ENCODE measurements around the gene TAS1R3. TPM values are rescaled to one million over a fixed set of nuclear protein-coding genes. Genes with fewer than 3 reads are reported as not detected.

TAS1R3 gene
- 1 to 10 TPM in 1 of 2 experiments, under 1 TPM in 1; 0.73 to 1.1 TPM for total RNA-seq

DNA sequence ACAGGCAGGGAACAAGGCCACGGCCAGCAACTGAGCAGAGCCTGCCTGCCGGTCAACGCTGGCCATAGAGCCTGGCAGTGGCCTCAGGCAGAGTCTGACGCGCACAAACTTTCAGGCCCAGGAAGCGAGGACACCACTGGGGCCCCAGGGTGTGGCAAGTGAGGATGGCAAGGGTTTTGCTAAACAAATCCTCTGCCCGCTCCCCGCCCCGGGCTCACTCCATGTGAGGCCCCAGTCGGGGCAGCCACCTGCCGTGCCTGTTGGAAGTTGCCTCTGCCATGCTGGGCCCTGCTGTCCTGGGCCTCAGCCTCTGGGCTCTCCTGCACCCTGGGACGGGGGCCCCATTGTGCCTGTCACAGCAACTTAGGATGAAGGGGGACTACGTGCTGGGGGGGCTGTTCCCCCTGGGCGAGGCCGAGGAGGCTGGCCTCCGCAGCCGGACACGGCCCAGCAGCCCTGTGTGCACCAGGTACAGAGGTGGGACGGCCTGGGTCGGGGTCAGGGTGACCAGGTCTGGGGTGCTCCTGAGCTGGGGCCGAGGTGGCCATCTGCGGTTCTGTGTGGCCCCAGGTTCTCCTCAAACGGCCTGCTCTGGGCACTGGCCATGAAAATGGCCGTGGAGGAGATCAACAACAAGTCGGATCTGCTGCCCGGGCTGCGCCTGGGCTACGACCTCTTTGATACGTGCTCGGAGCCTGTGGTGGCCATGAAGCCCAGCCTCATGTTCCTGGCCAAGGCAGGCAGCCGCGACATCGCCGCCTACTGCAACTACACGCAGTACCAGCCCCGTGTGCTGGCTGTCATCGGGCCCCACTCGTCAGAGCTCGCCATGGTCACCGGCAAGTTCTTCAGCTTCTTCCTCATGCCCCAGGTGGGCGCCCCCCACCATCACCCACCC, at the start of gene TAS1R3:
Gene TAS1R3 (plus strand): TSS at position 213 of the 898 bp plus-strand sequence. CDS start 66 bp downstream, at position 279.

GRCh38 chr1:1307923-1308755, 22.9 kb upstream of the TAS1R3 start, which contains the start of the genes ACAP3 and PUSL1:
Gene ACAP3 (minus strand): TSS chr1:1307930. CDS start chr1:1307815, 115 bp downstream.
Gene PUSL1 (plus strand): TSS chr1:1308597. CDS start chr1:1308644, 47 bp downstream.

GRCh38 chr1:1324524-1325287, 6.4 kb upstream of the TAS1R3 start, which contains the start of the genes CPTP and INTS11:
Gene CPTP (plus strand): TSS chr1:1324802. CDS start chr1:1326911, 2,109 bp downstream.
Gene INTS11 (minus strand): TSS chr1:1324660. CDS start chr1:1324608, 52 bp downstream.

GRCh38 chr1:1349256-1350012, 18.4 kb downstream of the TAS1R3 start, which contains the start of gene DVL1:
Gene DVL1 (minus strand): TSS chr1:1349418. CDS start chr1:1349065, 353 bp downstream.

GRCh38 chr1:1358433-1359271, 27.6 kb downstream of the TAS1R3 start, which contains the start of gene MXRA8:
Gene MXRA8 (minus strand): TSS chr1:1358555. CDS start chr1:1358504, 51 bp downstream.

GRCh38 chr1:1374929-1375662, 44.0 kb downstream of the TAS1R3 start, which contains the start of gene AURKAIP1:
Gene AURKAIP1 (minus strand): TSS chr1:1375207. CDS start chr1:1374756, 451 bp downstream.

Small RNA genes within 50 kb of the gene (microRNA-seq; reads per million reads assigned to microRNA genes)
- gene MIR6726 (ENCODE audit: borderline microRNAs expressed, borderline replicate concordance) = not detected
- not detected for gene MIR6727 (ENCODE audit: borderline microRNAs expressed, borderline replicate concordance)
- not detected for gene MIR6808 (ENCODE audit: borderline microRNAs expressed, borderline replicate concordance)

Other genes with a start within 250 kb of the TAS1R3 start
- 10 to 100 TPM; 22.9 to 23.2 TPM for gene C1orf159, start 215.2 kb upstream of the TAS1R3 start, total RNA-seq
- under 1 TPM in 1 of 2 experiments, not detected in 1; 0.15 TPM for gene TTLL10, start 157.4 kb upstream of the TAS1R3 start, total RNA-seq
- gene TNFRSF18, start 124.7 kb upstream of the TAS1R3 start, total RNA-seq = 1 to 10 TPM; 7.6 to 9.3 TPM
- 10 to 100 TPM; 11.0 to 11.7 TPM for gene TNFRSF4, start 117.1 kb upstream of the TAS1R3 start, total RNA-seq
- gene SDF4, start 99.3 kb upstream of the TAS1R3 start, total RNA-seq = 10 to 100 TPM; 97.8 to 99.3 TPM
- gene B3GALT6, start 99.0 kb upstream of the TAS1R3 start, total RNA-seq = 10 to 100 TPM; 17.3 to 18.5 TPM
- gene C1QTNF12, start 84.6 kb upstream of the TAS1R3 start, total RNA-seq = 1 to 10 TPM; 2.5 to 3.2 TPM
- gene UBE2J2, start 57.4 kb upstream of the TAS1R3 start, total RNA-seq = 10 to 100 TPM; 60.2 to 62.5 TPM
- 1 to 10 TPM; 4.1 to 6.2 TPM for gene SCNN1D, start 50.8 kb upstream of the TAS1R3 start, total RNA-seq
- gene ACAP3, start 23.4 kb upstream of the TAS1R3 start, total RNA-seq = 10 to 100 TPM; 74.4 to 79.3 TPM
- 10 to 100 TPM; 18.5 to 19.6 TPM for gene PUSL1, start 22.7 kb upstream of the TAS1R3 start, total RNA-seq
- 100 to 1,000 TPM; 112 to 114 TPM for gene INTS11, start 6.6 kb upstream of the TAS1R3 start, total RNA-seq
- 10 to 100 TPM; 21.3 to 21.6 TPM for gene CPTP, start 6.5 kb upstream of the TAS1R3 start, total RNA-seq
- 10 to 100 TPM; 34.7 to 40.9 TPM for gene DVL1, start 18.1 kb downstream of the TAS1R3 start, total RNA-seq
- gene MXRA8, start 27.3 kb downstream of the TAS1R3 start, total RNA-seq = under 1 TPM in 1 of 2 experiments, not detected in 1; 0.12 TPM
- 10 to 100 TPM; 88.0 to 90.4 TPM for gene AURKAIP1, start 43.9 kb downstream of the TAS1R3 start, total RNA-seq
- 100 to 1,000 TPM; 120 to 122 TPM for gene CCNL2, start 68.1 kb downstream of the TAS1R3 start, total RNA-seq
- gene MRPL20, start 76.0 kb downstream of the TAS1R3 start, total RNA-seq = 10 to 100 TPM; 82.8 to 98.8 TPM
- not detected for gene ANKRD65, start 90.0 kb downstream of the TAS1R3 start, total RNA-seq
- gene VWA1, start 104.4 kb downstream of the TAS1R3 start, total RNA-seq = under 1 TPM; 0.17 to 0.33 TPM
- 1 to 10 TPM; 1.4 to 2.3 TPM for gene ATAD3C, start 118.4 kb downstream of the TAS1R3 start, total RNA-seq
- 10 to 100 TPM; 29.0 to 34.3 TPM for gene ATAD3B, start 140.5 kb downstream of the TAS1R3 start, total RNA-seq
- gene ATAD3A, start 180.9 kb downstream of the TAS1R3 start, total RNA-seq = 10 to 100 TPM; 31.9 to 33.0 TPM
- gene TMEM240, start 209.3 kb downstream of the TAS1R3 start, total RNA-seq = under 1 TPM; 0.41 to 0.45 TPM
- gene SSU72, start 243.6 kb downstream of the TAS1R3 start, total RNA-seq = 100 to 1,000 TPM; 106 to 107 TPM

Measured in activated naive CD4-positive, alpha-beta T cell treated with anti-CD3 and anti-CD28 coated beads, Interleukin-2, amount 10 ng/mL, durations not matched to agents 5 hours and 36 hours (primary cell).